DOHH2 (cell line): ENCODE measurements around the gene MTO1.

Experiments used
- CTCF ChIP-seq: fragments of 200-600 bp; sonication (generic); IDR thresholded peaks from one replicate; pipeline ENCODE4 v1.5.1; 2014; ENCODE audit warnings: antibody characterized with exemption, mild to moderate bottlenecking, low read depth, low read length; ENCODE audit not compliant: poor library complexity, severe bottlenecking
- EZH2phosphoT487 ChIP-seq: fragments of 200-600 bp; sonication (generic); IDR thresholded peaks from 2 replicates; pipeline ENCODE4 v1.6.1; 2017; ENCODE audit warnings: borderline replicate concordance, mild to moderate bottlenecking, antibody characterized with exemption, low read length, moderate library complexity, mixed read lengths

- no peak for TF ChIP-seq EZH2phosphoT487
- TF ChIP-seq CTCF, result no peak
Observed at GRCh38 chr6:73514746-73515110, 53.2 kb downstream of the MTO1 start.
